Kidney glomerular epithelial cell (primary cell): Measurements from ENCODE around the gene UNG.
"Not testable (repeated sequence)": the region's sequence is repeated elsewhere in the genome, so short reads cannot be mapped to it uniquely, and the experiment has no call there.

ENCODE experiments used
- DNase-seq: peaks from one replicate; lab custom pipeline; 2025; lab: John Stamatoyannopoulos, UW

UNG gene

GRCh38 chr12:109121346-109121880 is 24.0 kb downstream of the UNG start:
- no peak for DNase-seq

DNA sequence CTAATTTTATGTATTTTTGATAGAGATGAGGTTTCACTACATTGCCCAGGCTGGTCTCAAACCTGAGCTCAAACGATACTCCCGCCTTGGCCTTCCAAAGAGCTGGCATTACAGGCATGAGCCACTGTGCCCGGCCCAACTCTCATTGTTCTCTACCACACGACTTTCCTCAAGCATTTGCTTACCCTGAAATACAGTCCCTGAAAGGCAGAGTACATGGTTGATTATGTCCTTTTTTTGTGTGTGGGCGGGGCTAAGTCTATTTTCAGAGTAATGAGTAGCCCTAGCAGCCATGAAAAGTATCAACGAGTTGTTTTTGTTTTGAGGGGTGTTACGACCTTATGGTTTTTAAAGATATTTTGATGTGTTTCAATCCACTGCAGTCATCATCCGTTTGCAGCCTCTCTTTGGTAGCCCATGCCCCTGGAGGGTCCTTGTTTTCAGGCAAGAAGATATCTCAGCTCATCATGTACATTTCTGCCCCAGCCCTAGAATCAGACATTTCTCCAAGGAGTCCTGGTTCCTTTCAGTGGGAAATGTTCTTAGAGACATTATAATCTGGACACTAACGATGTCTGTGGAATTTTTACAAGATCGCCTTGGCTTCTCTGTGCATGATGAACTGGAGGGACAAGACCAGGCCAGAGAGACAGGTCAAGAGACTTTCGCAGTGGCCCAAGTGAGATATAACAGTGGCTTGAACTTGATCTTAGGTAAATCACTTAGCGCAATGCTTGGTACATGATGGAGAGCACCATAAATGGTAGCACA is 27.7 kb downstream of the UNG start:
- DNase-seq, result no peak

- DNase-seq, result no peak
These were observed 28.4 kb downstream of the UNG start for GRCh38 chr12:109125791-109126190.

DNA sequence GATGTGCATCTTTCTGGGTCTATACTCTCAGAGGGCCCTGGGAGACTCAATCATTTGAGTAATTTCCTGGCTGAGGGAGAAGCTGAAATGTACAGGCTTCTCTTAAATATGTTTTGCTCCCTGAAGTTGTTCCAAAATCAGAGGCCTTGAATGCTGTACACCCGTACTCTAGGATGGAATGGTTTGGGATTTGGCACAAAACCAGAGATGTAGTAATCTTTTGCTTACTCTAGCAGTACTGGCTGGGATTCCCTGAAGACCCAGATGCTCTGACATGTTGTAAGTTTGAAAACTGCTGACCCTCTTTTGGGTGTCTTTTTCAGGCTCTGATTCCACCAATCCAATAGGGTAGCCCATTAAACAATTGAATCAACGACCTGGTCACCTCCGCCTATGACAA is 29.4 kb downstream of the UNG start:
- DNase-seq, result no peak

DNA sequence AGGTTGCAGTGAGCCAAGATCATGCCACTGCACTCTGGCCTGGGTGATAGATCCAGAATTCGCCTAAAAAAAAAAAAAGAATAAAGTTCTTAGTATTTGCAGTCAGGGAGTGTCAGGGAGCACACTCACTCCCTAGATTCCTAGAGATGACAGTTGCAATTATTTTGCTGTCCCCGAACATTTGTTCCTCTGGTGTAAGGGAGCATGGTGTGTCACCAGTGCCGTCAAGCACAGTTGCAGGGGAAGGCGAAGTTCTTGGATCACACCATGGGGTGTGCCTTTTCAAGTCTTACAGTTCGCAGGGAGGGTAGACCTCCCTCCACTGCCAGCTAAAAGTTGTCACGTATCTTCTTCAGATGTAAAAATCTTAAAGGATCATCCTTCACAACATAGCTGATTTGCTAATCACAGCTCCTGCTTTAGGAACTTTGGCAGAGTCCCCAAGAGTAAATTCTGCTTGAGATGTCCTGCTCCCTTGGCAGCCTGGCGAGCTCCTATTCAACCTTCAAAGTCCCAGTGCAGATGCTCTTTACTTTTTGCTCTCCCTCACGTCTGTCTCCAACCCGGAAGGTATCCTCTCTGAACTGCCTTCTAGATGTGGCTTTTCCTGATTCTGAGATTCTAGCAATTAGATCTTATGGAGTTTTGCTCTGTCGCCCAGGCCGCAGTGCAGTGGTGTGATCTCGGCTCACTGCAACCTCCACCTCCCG is 30.3 kb downstream of the UNG start:
- DNase-seq, result no peak

- no peak for DNase-seq
These were observed 33.1 kb downstream of the UNG start for GRCh38 chr12:109130297-109131153.

DNA sequence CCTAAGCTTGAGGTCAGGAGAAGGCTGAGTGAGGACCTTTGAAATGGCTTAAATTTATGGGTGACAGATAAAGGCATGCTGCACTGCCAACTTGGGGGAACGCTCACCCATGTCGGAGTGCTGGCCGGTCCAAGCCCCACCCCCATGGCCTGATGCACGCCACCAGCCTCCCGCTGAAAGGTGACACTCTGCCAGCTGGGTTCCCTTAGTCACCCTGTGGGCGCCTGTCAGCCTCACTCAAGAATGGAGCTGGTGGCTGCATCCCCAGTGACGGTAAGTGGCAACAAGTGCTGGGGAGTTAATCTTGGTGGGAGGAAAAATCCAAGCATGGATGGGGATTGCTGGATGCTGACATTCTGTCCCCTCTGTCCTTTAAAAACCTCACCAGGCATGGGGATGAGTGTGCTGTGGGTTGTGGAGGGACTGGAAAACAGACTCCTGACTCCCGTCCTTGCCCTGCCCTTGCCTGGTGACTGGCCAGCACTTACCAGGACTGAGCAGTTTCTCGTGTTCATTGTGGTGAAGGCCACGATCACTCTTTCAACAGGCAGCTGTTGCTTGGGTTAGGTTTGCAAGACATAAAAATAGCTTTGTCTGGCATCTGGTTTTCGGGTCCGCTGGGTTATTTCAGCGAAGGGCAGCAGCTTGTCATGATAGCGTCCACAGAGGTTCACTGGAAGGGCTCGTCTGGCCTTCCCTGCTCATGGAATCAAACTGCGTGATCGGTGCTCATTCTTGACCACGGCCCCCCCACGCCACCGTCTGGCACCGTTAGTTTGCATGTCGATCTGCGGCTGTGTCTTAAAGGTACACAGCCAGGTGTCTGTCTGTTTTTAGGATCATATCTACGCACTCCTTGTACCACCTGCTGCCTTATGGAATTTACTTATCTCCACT is 34.0 kb downstream of the UNG start:
- DNase-seq, result no peak

DNA sequence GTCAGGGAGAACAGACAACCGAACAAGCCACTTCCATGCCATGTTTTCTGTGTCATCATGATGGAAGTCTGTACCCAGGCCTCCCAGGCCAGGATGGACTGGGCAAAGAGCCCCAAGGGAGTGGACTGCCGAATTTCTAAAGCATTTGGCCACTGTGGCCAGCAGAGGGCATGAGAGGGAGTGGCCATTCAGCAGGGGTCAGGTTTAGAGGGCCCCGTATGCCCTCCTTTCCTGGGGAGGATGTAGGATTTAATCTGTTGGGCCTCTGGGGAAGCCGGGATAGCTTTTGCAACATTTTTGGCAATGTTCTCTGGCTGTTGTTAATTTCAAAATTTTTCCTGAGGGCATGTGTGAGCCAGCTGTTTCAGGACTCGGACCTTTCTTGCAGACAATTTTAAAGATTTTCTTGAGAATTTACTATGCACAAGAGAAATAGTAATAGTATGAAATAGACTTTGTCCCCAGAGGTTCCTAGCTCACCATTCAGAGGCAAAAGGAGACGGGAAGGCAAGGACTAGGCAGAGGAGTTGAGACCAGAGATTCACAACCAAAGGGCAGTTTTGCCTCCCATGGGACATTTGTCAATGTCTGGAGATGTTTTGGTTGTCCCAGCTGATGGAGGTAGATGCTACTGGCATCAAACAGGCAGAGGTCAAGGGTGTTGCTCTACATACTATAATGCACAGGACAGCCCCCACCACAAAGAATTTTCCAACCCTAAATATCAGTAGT is 37.0 kb downstream of the UNG start:
- DNase-seq, result no peak

GRCh38 chr12:109137055-109137454 is 39.7 kb downstream of the UNG start:
- no peak for DNase-seq

GRCh38 chr12:109139360-109139759 is 42.0 kb downstream of the UNG start:
- no peak for DNase-seq

DNA sequence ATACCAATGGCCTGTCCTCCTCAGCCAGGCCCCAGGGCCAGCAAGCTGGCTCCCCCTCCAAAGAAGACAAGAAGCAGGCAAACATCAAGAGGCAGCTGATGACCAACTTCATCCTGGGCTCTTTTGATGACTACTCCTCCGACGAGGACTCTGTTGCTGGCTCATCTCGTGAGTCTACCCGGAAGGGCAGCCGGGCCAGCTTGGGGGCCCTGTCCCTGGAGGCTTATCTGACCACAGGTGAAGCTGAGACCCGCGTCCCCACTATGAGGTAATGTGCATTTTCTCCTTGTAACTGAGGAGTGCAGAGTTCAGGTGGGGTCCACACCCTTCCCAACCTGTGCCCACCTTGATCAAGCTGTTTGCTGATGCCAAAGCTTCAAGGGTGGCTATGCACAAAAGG is 42.4 kb downstream of the UNG start:
- no peak for DNase-seq

DNA sequence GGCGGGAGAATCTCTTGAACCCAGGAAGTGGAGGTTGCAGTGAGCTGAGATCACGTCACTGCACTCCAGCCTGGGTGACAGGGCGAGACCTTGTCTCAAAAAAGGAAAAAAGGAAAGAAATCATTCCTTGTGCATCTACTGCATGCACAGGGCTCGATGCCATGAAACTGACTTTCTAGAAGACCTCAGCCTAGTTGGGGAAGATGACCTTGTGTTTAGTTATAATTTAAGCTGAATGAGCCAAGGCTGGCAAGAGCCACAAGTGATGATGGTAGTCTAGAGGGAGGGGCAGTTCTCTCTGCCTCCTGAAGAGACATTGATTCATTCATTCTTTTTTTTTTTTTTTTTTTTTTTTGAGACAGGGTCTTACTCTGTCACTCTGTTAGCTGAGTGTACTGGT is 43.2 kb downstream of the UNG start:
- DNase-seq, result no peak

GRCh38 chr12:109144224-109144623 is 46.8 kb downstream of the UNG start:
- no peak for DNase-seq

DNA sequence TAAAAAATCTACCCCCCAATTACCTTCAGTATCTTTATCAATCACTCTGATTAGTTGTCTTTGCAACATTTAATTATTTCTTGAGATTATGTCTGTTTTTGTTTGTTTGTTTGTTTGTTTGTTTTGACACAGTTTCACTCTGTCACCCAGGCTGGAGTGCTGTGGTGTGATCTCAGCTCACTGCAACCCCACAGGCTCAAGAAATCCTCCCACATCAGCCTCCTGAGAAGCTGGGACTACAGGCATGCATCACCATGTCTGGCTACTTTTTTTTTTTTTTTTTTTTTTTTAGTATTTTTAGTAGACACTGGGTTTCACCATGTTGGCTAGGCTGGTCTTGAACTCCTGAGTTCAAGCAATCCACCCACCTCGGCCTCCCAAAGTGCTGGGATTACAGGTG is 49.7 kb downstream of the UNG start:
- DNase-seq, result not testable (repeated sequence)

DNA sequence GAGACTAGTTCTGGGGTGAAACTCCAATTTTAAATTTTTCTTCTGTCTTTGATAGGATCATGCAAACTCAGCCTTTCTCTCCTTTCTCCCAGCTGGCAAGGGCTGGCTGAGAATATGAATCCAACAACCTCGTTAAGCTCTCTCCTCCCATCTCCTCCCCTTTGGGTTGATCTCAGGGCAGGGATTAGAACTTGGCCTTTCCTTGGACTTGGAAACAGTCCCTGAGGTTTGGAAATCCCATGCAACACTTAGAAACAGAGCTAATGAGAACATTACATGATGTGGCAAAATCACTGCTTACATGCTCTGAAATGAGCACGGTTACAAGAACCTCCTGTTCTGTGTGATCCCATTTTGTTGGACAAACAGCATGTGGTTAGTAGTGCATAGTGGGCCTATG is 50.6 kb downstream of the UNG start:
- DNase-seq, result no peak

DNA sequence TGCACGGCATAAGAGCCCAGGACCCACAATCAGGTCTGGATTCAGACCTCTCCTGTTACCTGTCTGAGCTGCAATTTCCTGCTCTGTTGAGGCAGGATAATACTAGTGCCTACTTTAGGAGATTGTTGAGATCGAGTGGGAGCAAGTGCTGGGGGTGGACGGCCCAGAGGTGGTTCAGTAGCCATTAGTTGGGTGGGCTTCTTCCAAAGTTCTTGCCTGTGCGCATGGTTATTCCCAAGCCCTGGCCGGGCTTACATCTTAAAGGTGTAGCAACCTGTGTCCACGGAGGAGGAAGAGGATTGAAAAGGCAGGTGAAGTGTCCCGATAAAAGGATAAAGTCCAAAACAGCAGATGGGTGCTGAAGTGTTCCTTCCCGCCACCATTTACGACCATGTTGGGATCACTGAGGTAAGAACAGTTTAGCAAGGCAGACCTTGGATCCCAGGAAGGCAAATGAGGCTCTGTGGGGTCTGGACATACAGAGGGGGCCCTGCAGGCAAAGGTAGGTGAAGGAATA is 52.8 kb downstream of the UNG start:
- DNase-seq, result no peak

GRCh38 chr12:109151457-109151856 is 54.1 kb downstream of the UNG start:
- DNase-seq, result no peak

- DNase-seq, result no peak
These were observed 56.5 kb downstream of the UNG start for GRCh38 chr12:109153821-109154441.

DNA sequence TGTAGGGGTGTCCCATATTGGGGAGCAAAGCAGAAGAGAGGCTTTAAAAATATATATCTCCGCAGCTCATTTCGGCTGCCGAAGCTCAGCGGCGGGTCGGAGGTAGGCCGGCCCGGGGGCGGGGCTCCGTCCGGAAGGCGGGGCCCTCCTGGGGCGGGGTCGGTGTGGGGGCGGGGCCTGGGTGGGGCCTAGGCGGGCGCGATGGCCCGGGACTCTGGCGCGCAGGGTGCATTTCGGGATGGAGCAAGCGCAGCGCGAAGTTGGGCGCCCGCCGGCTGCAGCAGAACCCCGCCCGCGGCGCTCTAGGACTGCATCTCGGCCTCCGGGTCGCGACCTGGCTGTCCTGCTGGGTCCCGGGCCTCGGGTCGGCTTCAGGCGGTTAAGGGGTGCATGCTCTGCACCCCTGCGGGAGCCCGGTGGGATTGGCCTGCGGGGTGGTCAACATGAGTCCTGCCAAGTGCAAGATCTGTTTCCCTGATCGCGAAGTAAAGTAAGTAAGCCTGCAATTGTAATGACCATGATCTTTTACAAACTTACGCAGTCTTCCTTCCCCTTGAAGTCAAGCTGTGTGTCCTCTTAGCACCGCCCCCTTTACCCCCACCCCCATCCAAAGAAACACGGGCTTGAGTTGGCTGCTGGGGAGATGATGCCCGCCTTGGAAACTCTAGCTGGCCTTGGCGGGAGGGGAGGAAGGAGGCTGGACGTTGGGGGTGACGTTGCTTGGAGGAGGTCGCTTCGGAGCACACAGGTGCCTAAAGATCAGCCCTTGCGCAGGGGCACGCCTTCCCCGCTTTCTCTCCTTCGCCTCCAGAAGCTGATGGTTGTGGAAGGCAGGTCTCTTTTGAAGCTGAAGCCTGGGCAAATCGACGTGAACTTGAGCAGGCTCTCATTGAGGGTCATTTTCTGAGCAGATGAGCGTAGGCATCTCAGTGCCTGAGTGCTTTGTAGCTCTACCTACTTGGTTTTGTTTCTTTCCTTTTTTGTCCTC is 57.3 kb downstream of the UNG start:
- DNase-seq, result peak; percentile 44
